ENCODE results near the gene GOLGA6L2. TPM values are rescaled to one million over a fixed set of nuclear protein-coding genes. Genes with fewer than 3 reads are reported as not detected.

Gene GOLGA6L2
- total and polyA plus RNA-seq, 4 donors = not detected

DNA sequence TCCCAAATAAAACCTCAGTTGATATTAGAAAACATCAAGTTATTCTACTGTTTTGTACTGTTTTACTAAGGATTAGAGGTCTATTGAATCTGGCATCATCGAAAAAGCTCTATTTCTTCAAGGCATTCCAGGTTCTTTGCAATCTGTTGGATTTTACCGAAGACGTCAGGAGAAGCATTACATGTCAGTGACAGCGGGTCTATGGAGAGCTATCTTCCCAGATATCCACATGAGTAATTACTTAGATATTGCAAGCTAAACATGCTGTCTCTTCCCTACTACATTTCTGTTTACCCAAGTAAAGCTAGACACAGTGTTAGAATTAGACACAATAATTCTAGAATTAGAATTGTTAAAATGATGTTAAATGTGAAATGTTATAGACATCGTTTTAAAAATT is 10.8 kb upstream of the GOLGA6L2 start (continued):
- TF ChIP-seq, protein P1, sequence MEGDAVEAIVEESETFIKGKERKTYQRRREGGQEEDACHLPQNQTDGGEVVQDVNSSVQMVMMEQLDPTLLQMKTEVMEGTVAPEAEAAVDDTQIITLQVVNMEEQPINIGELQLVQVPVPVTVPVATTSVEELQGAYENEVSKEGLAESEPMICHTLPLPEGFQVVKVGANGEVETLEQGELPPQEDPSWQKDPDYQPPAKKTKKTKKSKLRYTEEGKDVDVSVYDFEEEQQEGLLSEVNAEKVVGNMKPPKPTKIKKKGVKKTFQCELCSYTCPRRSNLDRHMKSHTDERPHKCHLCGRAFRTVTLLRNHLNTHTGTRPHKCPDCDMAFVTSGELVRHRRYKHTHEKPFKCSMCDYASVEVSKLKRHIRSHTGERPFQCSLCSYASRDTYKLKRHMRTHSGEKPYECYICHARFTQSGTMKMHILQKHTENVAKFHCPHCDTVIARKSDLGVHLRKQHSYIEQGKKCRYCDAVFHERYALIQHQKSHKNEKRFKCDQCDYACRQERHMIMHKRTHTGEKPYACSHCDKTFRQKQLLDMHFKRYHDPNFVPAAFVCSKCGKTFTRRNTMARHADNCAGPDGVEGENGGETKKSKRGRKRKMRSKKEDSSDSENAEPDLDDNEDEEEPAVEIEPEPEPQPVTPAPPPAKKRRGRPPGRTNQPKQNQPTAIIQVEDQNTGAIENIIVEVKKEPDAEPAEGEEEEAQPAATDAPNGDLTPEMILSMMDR (IDR thresholded peaks at IDR 0.05; ENCODE audit: low read depth, low read length, missing input control) = no peak

DNA sequence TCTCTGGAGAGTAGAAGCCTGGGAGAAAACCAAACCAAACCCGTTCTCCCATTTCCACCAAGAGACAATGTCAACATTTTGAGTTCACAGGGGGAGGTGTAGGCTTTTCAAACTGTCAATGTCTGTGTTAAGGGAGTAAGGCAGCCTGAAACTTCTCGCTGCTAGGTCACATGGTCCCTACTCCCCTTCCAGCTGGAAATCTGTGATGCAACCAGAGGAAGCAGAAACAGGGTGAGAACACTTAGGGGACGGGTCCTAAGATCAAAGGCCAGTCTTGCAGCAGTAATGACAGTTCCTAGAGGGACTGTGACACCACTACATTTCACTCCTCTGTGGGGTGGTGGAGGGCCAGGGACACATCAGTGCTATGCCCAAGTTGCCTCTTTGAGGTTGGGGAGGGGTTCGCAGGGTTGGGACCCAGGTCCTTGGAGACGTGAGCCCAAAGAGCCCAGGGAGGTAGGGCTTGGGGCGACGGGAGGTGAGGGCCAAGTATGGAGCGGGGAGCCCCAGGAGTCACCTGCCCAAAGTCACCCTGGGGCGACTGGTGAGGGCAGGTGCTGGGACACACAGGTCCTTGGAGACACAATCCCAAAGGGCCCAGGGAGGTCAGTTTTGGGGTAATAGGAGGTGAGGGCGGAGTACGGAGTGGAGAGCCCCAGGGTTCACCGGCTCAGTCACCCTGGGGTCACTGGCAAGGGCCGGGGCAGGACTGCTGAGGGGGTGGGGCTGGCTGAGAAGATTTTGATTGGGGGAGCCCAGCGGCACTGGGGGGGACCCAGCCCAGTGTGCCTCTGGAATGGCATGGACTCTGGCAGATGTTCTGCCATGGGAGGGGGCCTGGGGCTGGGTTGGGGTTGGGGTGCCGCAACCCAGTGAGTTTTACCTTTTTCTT is 582 bp downstream of the GOLGA6L2 start:
- Histone ChIP-seq H3K9ac (ENCODE audit: low read depth in 1 of 2, low read length in 2 of 2) (no peak overlapping the region), H3K4me3 (ENCODE audit: low read depth in 1 of 3, low read length in 3 of 3) (no peak overlapping the region), H3K27ac (ENCODE audit: low read depth in 1 of 2, low read length in 2 of 2) (no peak overlapping the region), H3K27me3 (ENCODE audit: control insufficient read depth in 4 of 4, insufficient read depth in 4 of 4, low read length in 3 of 4) (no peaks in the 10 kb centered on the region), H3K4me1 (ENCODE audit: control insufficient read depth in 4 of 4, insufficient read depth in 4 of 4, low read length in 3 of 4) (no peaks in the 10 kb centered on the region), H3K9me3 (ENCODE audit: control insufficient read depth in 4 of 4, low read length in 3 of 4) (no peaks in the 10 kb centered on the region), H3K36me3 (ENCODE audit: control insufficient read depth in 4 of 4, insufficient read depth in 3 of 4, low read depth in 1 of 4, low read length in 3 of 4) (no peaks in the 10 kb centered on the region)
- WGBS = 74% methylated on average over 15 of the region's 15 CpGs
- TF ChIP-seq RAD21 (IDR thresholded peaks at IDR 0.05) (no peak), JUND (IDR thresholded peaks at IDR 0.05) (no peak)
- TF ChIP-seq, protein P2, sequence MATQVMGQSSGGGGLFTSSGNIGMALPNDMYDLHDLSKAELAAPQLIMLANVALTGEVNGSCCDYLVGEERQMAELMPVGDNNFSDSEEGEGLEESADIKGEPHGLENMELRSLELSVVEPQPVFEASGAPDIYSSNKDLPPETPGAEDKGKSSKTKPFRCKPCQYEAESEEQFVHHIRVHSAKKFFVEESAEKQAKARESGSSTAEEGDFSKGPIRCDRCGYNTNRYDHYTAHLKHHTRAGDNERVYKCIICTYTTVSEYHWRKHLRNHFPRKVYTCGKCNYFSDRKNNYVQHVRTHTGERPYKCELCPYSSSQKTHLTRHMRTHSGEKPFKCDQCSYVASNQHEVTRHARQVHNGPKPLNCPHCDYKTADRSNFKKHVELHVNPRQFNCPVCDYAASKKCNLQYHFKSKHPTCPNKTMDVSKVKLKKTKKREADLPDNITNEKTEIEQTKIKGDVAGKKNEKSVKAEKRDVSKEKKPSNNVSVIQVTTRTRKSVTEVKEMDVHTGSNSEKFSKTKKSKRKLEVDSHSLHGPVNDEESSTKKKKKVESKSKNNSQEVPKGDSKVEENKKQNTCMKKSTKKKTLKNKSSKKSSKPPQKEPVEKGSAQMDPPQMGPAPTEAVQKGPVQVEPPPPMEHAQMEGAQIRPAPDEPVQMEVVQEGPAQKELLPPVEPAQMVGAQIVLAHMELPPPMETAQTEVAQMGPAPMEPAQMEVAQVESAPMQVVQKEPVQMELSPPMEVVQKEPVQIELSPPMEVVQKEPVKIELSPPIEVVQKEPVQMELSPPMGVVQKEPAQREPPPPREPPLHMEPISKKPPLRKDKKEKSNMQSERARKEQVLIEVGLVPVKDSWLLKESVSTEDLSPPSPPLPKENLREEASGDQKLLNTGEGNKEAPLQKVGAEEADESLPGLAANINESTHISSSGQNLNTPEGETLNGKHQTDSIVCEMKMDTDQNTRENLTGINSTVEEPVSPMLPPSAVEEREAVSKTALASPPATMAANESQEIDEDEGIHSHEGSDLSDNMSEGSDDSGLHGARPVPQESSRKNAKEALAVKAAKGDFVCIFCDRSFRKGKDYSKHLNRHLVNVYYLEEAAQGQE (IDR thresholded peaks at IDR 0.05) = no peak
- TF ChIP-seq, protein P3, sequence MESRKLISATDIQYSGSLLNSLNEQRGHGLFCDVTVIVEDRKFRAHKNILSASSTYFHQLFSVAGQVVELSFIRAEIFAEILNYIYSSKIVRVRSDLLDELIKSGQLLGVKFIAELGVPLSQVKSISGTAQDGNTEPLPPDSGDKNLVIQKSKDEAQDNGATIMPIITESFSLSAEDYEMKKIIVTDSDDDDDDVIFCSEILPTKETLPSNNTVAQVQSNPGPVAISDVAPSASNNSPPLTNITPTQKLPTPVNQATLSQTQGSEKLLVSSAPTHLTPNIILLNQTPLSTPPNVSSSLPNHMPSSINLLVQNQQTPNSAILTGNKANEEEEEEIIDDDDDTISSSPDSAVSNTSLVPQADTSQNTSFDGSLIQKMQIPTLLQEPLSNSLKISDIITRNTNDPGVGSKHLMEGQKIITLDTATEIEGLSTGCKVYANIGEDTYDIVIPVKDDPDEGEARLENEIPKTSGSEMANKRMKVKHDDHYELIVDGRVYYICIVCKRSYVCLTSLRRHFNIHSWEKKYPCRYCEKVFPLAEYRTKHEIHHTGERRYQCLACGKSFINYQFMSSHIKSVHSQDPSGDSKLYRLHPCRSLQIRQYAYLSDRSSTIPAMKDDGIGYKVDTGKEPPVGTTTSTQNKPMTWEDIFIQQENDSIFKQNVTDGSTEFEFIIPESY (IDR thresholded peaks at IDR 0.05) = no peak
- TF ChIP-seq, protein P1 (IDR thresholded peaks at IDR 0.05; ENCODE audit: low read depth, low read length, missing input control) = no peak
- DNase-seq (ENCODE audit: low spot score) = no peak

DNA sequence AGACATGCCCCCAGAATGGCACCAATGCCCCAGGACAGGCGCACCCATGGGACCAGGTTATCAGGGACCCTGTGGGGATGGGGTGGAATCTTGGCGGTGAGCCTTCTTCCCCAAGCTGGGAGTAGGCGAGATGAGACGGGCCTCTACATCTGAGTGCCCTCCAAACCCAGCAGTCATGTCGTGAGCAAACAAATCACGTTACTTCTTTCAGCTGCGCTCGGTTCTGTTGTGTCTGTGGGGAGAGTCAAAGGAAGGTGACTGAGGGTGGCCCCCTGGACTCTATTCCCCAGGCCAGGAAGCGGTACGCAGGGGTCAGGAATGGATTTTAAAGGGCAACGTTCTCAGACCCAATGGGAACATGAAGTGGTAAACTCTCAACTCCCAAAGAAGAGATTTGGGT is 2.8 kb downstream of the GOLGA6L2 start:
- Histone ChIP-seq H3K36me3 (ENCODE audit: control insufficient read depth in 4 of 4, insufficient read depth in 3 of 4, low read depth in 1 of 4, low read length in 3 of 4) (no peaks in the 10 kb centered on the region), H3K27ac (ENCODE audit: low read depth in 1 of 2, low read length in 2 of 2) (no peak overlapping the region), H3K4me3 (ENCODE audit: low read depth in 1 of 3, low read length in 3 of 3) (no peak overlapping the region), H3K27me3 (ENCODE audit: control insufficient read depth in 4 of 4, insufficient read depth in 4 of 4, low read length in 3 of 4) (no peaks in the 10 kb centered on the region), H3K9me3 (ENCODE audit: control insufficient read depth in 4 of 4, low read length in 3 of 4) (no peaks in the 10 kb centered on the region), H3K4me1 (ENCODE audit: control insufficient read depth in 4 of 4, insufficient read depth in 4 of 4, low read length in 3 of 4) (no peaks in the 10 kb centered on the region), H3K9ac (ENCODE audit: low read depth in 1 of 2, low read length in 2 of 2) (no peak overlapping the region)
- DNase-seq (ENCODE audit: low spot score) = no peak
- 79% methylated on average over 11 of the region's 11 CpGs for WGBS
- TF ChIP-seq, protein P3 (IDR thresholded peaks at IDR 0.05) = no peak
- TF ChIP-seq RXRA (IDR thresholded peaks at IDR 0.05) = no peak
- TF ChIP-seq, protein P4, sequence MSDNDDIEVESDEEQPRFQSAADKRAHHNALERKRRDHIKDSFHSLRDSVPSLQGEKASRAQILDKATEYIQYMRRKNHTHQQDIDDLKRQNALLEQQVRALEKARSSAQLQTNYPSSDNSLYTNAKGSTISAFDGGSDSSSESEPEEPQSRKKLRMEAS (IDR thresholded peaks at IDR 0.05) = no peak
- no peak for TF ChIP-seq FOXA1 (IDR thresholded peaks at IDR 0.05)
- TF ChIP-seq, protein P1 (IDR thresholded peaks at IDR 0.05; ENCODE audit: low read depth, low read length, missing input control) = no peak
- TF ChIP-seq, protein P5, sequence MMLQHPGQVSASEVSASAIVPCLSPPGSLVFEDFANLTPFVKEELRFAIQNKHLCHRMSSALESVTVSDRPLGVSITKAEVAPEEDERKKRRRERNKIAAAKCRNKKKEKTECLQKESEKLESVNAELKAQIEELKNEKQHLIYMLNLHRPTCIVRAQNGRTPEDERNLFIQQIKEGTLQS (IDR thresholded peaks at IDR 0.05) = no peak
- no peak for TF ChIP-seq HNF4G (IDR thresholded peaks at IDR 0.05)
- no peak for TF ChIP-seq GABPA (IDR thresholded peaks at IDR 0.05 in 1 of 2, conservative IDR thresholded peaks at IDR 0.05 in 1 of 2)
- no peak for TF ChIP-seq JUND (IDR thresholded peaks at IDR 0.05)

Measured in liver (tissue), 9 donors.